WTC11 (cell line): Measurements from ENCODE around the gene ANO1.

ENCODE experiments used
- FOXJ3 ChIP-seq: sonication (generic); formaldehyde crosslinking; IDR thresholded peaks from 2 replicates; pipeline ENCODE4 v1.9.0; 2021; ENCODE audit warnings: missing genetic modification reagents, mild to moderate bottlenecking, borderline replicate concordance
- FOXK1 ChIP-seq: sonication (generic); formaldehyde crosslinking; IDR thresholded peaks from 2 replicates; pipeline ENCODE4 v1.8.0; 2022; ENCODE audit warnings: mild to moderate bottlenecking, moderate library complexity, missing genetic modification reagents
- FOXP1 ChIP-seq: sonication (generic); formaldehyde crosslinking; IDR thresholded peaks from 2 replicates; pipeline ENCODE4 v1.8.0; 2022; ENCODE audit warnings: missing genetic modification reagents, mild to moderate bottlenecking, moderate library complexity, borderline replicate concordance
- IRF1 ChIP-seq: sonication (generic); formaldehyde crosslinking; IDR thresholded peaks from 2 replicates; pipeline ENCODE4 v1.8.0; 2023; ENCODE audit warnings: missing genetic modification reagents
- STAT6 ChIP-seq: sonication (generic); formaldehyde crosslinking; conservative IDR thresholded peaks from 2 replicates; pipeline ENCODE4 v1.8.1; 2023; ENCODE audit warnings: mild to moderate bottlenecking, low read depth, missing genetic modification reagents, moderate library complexity
- TP53 ChIP-seq: sonication (generic); formaldehyde crosslinking; IDR thresholded peaks from 2 replicates; pipeline ENCODE4 v1.8.1; 2023; ENCODE audit warnings: mild to moderate bottlenecking, missing genetic modification reagents
- TF ChIP-seq, protein P1 (sequence below): fragments of 200-600 bp; IDR thresholded peaks from 2 replicates; pipeline ENCODE4 v1.8.0; 2022; ENCODE audit warnings: antibody characterized with exemption

GRCh38 chr11:70105755-70106571, 27.8 kb downstream of the ANO1 start:
- TF ChIP-seq, protein P1, sequence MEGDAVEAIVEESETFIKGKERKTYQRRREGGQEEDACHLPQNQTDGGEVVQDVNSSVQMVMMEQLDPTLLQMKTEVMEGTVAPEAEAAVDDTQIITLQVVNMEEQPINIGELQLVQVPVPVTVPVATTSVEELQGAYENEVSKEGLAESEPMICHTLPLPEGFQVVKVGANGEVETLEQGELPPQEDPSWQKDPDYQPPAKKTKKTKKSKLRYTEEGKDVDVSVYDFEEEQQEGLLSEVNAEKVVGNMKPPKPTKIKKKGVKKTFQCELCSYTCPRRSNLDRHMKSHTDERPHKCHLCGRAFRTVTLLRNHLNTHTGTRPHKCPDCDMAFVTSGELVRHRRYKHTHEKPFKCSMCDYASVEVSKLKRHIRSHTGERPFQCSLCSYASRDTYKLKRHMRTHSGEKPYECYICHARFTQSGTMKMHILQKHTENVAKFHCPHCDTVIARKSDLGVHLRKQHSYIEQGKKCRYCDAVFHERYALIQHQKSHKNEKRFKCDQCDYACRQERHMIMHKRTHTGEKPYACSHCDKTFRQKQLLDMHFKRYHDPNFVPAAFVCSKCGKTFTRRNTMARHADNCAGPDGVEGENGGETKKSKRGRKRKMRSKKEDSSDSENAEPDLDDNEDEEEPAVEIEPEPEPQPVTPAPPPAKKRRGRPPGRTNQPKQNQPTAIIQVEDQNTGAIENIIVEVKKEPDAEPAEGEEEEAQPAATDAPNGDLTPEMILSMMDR = no peak
- no peak for TF ChIP-seq TP53
- no peak for TF ChIP-seq FOXK1 (CRISPR knock-in tag)
- no peak for TF ChIP-seq FOXP1 (CRISPR knock-in tag)
- no peak for TF ChIP-seq STAT6 (CRISPR knock-in tag)
- no peak for TF ChIP-seq FOXJ3 (CRISPR knock-in tag)
- TF ChIP-seq IRF1 (CRISPR knock-in tag) = no peak
